Measurements from ENCODE around the gene CD37. TPM values are rescaled to one million over a fixed set of nuclear protein-coding genes. Genes with fewer than 3 reads are reported as not detected.

CD37 gene
- total RNA-seq, 2 donors from 2014 or later: 4.0 to 6.2 TPM

GRCh38 chr19:49342291-49342721 lies 7.1 kb downstream of the CD37 start:
- intact Hi-C loops (cut with DNase I): no loop called here
- WGBS, 2 donors: 95% methylated on average over 11 of the region's 11 CpGs; no CpG with 5 or more reads in 1 of the 2 donors
- no peak for ATAC-seq
- Histone ChIP-seq H3K36me3 (replicated peaks in 1 of 2; ENCODE audit: insufficient read depth in 1 of 2, low read depth in 2 of 2) (peaks cover 0 to 13% of the 10 kb centered on the region in 2 donors), H3K27ac (no peak overlapping the region), H3K27me3 (no peaks in the 10 kb centered on the region), H3K9me3 (no peaks in the 10 kb centered on the region), H3K4me3 (no peak overlapping the region), H3K4me1 (peaks cover 30% of the 10 kb centered on the region)
- no peak for TF ChIP-seq CTCF (IDR thresholded peaks at IDR 0.05)
- no peak for TF ChIP-seq POLR2A (IDR thresholded peaks at IDR 0.05)
- no peak for DNase-seq

- Histone ChIP-seq H3K36me3 (replicated peaks in 1 of 2; ENCODE audit: insufficient read depth in 1 of 2, low read depth in 2 of 2) (peaks cover 0 to 13% of the 10 kb centered on the region in 2 donors), H3K27ac (no peak overlapping the region), H3K27me3 (no peaks in the 10 kb centered on the region), H3K4me1 (peaks cover 32% of the 10 kb centered on the region), H3K4me3 (no peak overlapping the region), H3K9me3 (no peaks in the 10 kb centered on the region)
- no peak for DNase-seq
- WGBS, 2 donors: 96 to 100% methylated on average over 1 to 7 of the region's 7 CpGs
- no peak for ATAC-seq
- TF ChIP-seq CTCF (IDR thresholded peaks at IDR 0.05) (no peak), POLR2A (IDR thresholded peaks at IDR 0.05) (no peak)
- intact Hi-C loops (cut with DNase I): no loop called here
These were observed 7.9 kb downstream of the CD37 start for GRCh38 chr19:49343123-49343522.

- 85 to 93% methylated on average over 8 to 11 of the region's 11 CpGs for WGBS, 2 donors
- ATAC-seq (no peak), DNase-seq (no peak)
- no peaks in the 10 kb centered on the region for H3K9me3 ChIP-seq
- no peak overlapping the region for H3K4me3 ChIP-seq
- no peak overlapping the region for H3K27ac ChIP-seq
- H3K36me3 ChIP-seq (replicated peaks in 1 of 2; ENCODE audit: insufficient read depth in 1 of 2, low read depth in 2 of 2): peaks cover 0 to 13% of the 10 kb centered on the region in 2 donors
- peaks cover 27% of the 10 kb centered on the region for H3K4me1 ChIP-seq
- TF ChIP-seq CTCF (IDR thresholded peaks at IDR 0.05) (no peak), POLR2A (IDR thresholded peaks at IDR 0.05) (no peak)
- no peaks in the 10 kb centered on the region for H3K27me3 ChIP-seq
- intact Hi-C loops (cut with DNase I): no loop called here
These were observed 9.6 kb downstream of the CD37 start for GRCh38 chr19:49344505-49345423.

- peaks cover 14% of the 10 kb centered on the region for H3K4me1 ChIP-seq
- no peak overlapping the region for H3K27ac ChIP-seq
- TF ChIP-seq POLR2A (IDR thresholded peaks at IDR 0.05) (no peak), CTCF (IDR thresholded peaks at IDR 0.05) (no peak)
- H3K4me3 ChIP-seq: no peak overlapping the region
- intact Hi-C loops (cut with DNase I): no loop called here
- H3K27me3 ChIP-seq: no peaks in the 10 kb centered on the region
- DNase-seq (no peak), ATAC-seq (no peak)
- H3K9me3 ChIP-seq: no peaks in the 10 kb centered on the region
- peaks cover 0 to 13% of the 10 kb centered on the region in 2 donors for H3K36me3 ChIP-seq (replicated peaks in 1 of 2; ENCODE audit: insufficient read depth in 1 of 2, low read depth in 2 of 2)
- WGBS, 2 donors: 95 to 96% methylated on average over 15 of the region's 15 CpGs
These were observed 12.0 kb downstream of the CD37 start for GRCh38 chr19:49347191-49347590.

Measured in body of pancreas (tissue), 4 donors.